HG02642 (cell line): Measurements from ENCODE around the gene ATF7IP2.
"Not testable (repeated sequence)": the region's sequence is repeated elsewhere in the genome, so short reads cannot be mapped to it uniquely, and the experiment has no call there.

Source experiments
- ATAC-seq: cut with Tn5 transposase; IDR thresholded peaks from one replicate; pipeline ENCODE4 v1.9.1; 2021; ENCODE audit warnings: mild to moderate bottlenecking; ENCODE audit not compliant: unreplicated experiment, poor library complexity

The ATF7IP2 gene

GRCh38 chr16:10505286-10505685, 119.4 kb downstream of the ATF7IP2 start:
- ATAC-seq: not testable (repeated sequence)

- ATAC-seq: peak; percentile 90
Observed at GRCh38 chr16:10509534-10510025, 123.7 kb downstream of the ATF7IP2 start.

- ATAC-seq: no peak
Observed at GRCh38 chr16:10510279-10510678, 124.4 kb downstream of the ATF7IP2 start.

- ATAC-seq: no peak
Observed at GRCh38 chr16:10511829-10512228, 126.0 kb downstream of the ATF7IP2 start.

- no peak for ATAC-seq
Observed at GRCh38 chr16:10514369-10515055, 128.7 kb downstream of the ATF7IP2 start.

- ATAC-seq: no peak
Observed at GRCh38 chr16:10517868-10518267, 132.0 kb downstream of the ATF7IP2 start.

GRCh38 chr16:10518479-10519041, 132.7 kb downstream of the ATF7IP2 start:
- no peak for ATAC-seq

GRCh38 chr16:10519297-10519696, 133.4 kb downstream of the ATF7IP2 start:
- no peak for ATAC-seq

GRCh38 chr16:10519929-10520868, 134.3 kb downstream of the ATF7IP2 start:
- no peak for ATAC-seq

GRCh38 chr16:10520869-10521578, 135.2 kb downstream of the ATF7IP2 start:
- no peak for ATAC-seq

GRCh38 chr16:10521681-10522274, 135.9 kb downstream of the ATF7IP2 start:
- no peak for ATAC-seq

GRCh38 chr16:10522966-10523365, 137.1 kb downstream of the ATF7IP2 start:
- ATAC-seq: no peak

GRCh38 chr16:10525214-10525825, 139.5 kb downstream of the ATF7IP2 start:
- no peak for ATAC-seq

GRCh38 chr16:10526962-10527361, 141.1 kb downstream of the ATF7IP2 start:
- no peak for ATAC-seq

GRCh38 chr16:10528635-10529034, 142.8 kb downstream of the ATF7IP2 start:
- no peak for ATAC-seq

GRCh38 chr16:10529895-10530669, 144.2 kb downstream of the ATF7IP2 start:
- no peak for ATAC-seq

GRCh38 chr16:10530685-10531084, 144.8 kb downstream of the ATF7IP2 start:
- ATAC-seq: no peak

GRCh38 chr16:10531582-10531981, 145.7 kb downstream of the ATF7IP2 start:
- ATAC-seq: no peak
